SH-SY5Y (cell line): ENCODE measurements around the gene DYNC2LI1.

Experiments used
- GATA2 ChIP-seq: IDR thresholded peaks from 2 replicates; pipeline ENCODE4 v1.6.1; 2011; ENCODE audit warnings: mild to moderate bottlenecking, low read depth, low read length
- GATA3 ChIP-seq: IDR thresholded peaks from 2 replicates; pipeline ENCODE4 v1.6.1; 2011; ENCODE audit warnings: low read depth, mild to moderate bottlenecking, low read length, moderate library complexity

DNA sequence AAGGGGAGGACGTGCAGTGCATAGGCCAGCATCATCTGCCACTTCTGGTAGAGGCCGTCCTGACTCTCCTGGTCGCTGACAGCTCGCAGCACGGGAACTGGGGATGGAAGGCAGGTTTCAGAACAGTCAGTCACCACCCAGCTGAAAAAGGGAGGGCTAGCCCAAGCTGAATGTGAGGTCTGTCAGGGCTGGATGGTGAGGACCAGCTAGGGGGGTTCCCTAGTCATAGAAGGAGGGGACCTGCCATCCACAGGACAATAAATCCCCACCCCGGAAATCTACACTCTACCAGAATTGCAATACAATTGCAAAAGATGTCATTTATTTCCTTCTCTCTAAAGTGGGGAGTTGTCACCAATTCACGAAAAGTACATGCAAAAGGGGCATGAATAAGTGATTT, 49.0 kb downstream of the DYNC2LI1 start:
- TF ChIP-seq GATA2 = no peak
- TF ChIP-seq GATA3 = no peak
